Fibroblast of lung (primary cell): Measurements from ENCODE around the gene TOM1.

ENCODE experiments used
- CTCF ChIP-seq, 2 donors: IDR thresholded peaks in 1 of 2; conservative IDR thresholded peaks in 1 of 2; 1 replicate in 1 of 2; 2 replicates in 1 of 2; pipeline ENCODE4 v1.5.1; 2011 to 2012; ENCODE audit warnings: low read length in 2 of 2, control low read depth in 1 of 2, inconsistent platforms in 1 of 2, low read depth in 1 of 2, mild to moderate bottlenecking in 1 of 2
- EZH2 ChIP-seq: IDR thresholded peaks from 2 replicates; pipeline ENCODE4 v1.5.1; 2012; ENCODE audit warnings: low read length, control low read depth, mild to moderate bottlenecking; ENCODE audit errors: missing control alignments

- no peak for TF ChIP-seq CTCF (conservative IDR thresholded peaks at IDR 0.05 in 1 of 2, IDR thresholded peaks at IDR 0.05 in 1 of 2; ENCODE audit: low read depth in 1 of 2, low read length in 2 of 2)
- TF ChIP-seq EZH2, result no peak
Measured at GRCh38 chr22:35348703-35349102, 49.0 kb downstream of the TOM1 start.
